Ishikawa (cell line): ENCODE results near the gene CR1.

ENCODE experiments used
- CREB1 ChIP-seq: IDR thresholded peaks from 2 replicates; pipeline ENCODE4 v1.6.1; 2012; ENCODE audit warnings: low read depth
- EP300 ChIP-seq: IDR thresholded peaks from 2 replicates; pipeline ENCODE4 v1.6.1; 2012; ENCODE audit warnings: borderline replicate concordance
- FOXM1 ChIP-seq: IDR thresholded peaks from 2 replicates; pipeline ENCODE4 v1.6.1; 2012; ENCODE audit warnings: low read depth, borderline replicate concordance
- NFIC ChIP-seq: IDR thresholded peaks from 2 replicates; pipeline ENCODE4 v1.6.1; 2012
- RAD21 ChIP-seq: IDR thresholded peaks from 2 replicates; pipeline ENCODE4 v1.6.1; 2012; ENCODE audit warnings: low read depth
- TAF1 ChIP-seq: IDR thresholded peaks from 2 replicates; pipeline ENCODE4 v1.6.1; 2012; ENCODE audit warnings: low read depth, mild to moderate bottlenecking
- TCF12 ChIP-seq: IDR thresholded peaks from 2 replicates; pipeline ENCODE4 v1.6.1; 2012; ENCODE audit warnings: low read depth
- TEAD4 ChIP-seq: IDR thresholded peaks from 2 replicates; pipeline ENCODE4 v1.6.1; 2012
- YY1 ChIP-seq: IDR thresholded peaks from 2 replicates; pipeline ENCODE4 v1.6.1; 2012; ENCODE audit warnings: low read depth
- TF ChIP-seq, protein P1 (sequence below): IDR thresholded peaks from 2 replicates; pipeline ENCODE4 v1.6.1; 2012; ENCODE audit warnings: low read depth, mild to moderate bottlenecking
- TF ChIP-seq, protein P2 (sequence below): IDR thresholded peaks from 2 replicates; pipeline ENCODE4 v1.6.1; 2012

DNA sequence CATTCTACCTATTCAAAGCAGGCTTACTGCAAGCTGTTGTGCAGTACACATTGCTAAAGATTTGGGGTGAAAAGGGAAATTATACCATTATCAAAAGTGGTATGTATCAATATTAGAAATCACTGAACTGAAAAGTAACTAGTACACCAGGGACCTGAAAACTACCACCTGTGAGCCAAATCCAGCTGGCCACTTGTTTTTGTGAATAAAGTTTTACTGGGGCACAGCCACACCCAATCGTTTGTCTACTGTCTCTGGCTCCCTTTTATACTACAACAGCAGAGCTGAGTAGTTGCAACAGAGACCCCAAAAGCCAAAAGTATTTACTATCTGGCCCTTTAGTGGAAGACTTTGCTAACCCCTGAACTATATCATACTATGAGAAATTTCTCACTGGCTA, 135.2 kb downstream of the CR1 start:
- no peak for TF ChIP-seq FOXM1
- TF ChIP-seq TEAD4 = no peak
- TF ChIP-seq YY1 = no peak
- TF ChIP-seq, protein P1, sequence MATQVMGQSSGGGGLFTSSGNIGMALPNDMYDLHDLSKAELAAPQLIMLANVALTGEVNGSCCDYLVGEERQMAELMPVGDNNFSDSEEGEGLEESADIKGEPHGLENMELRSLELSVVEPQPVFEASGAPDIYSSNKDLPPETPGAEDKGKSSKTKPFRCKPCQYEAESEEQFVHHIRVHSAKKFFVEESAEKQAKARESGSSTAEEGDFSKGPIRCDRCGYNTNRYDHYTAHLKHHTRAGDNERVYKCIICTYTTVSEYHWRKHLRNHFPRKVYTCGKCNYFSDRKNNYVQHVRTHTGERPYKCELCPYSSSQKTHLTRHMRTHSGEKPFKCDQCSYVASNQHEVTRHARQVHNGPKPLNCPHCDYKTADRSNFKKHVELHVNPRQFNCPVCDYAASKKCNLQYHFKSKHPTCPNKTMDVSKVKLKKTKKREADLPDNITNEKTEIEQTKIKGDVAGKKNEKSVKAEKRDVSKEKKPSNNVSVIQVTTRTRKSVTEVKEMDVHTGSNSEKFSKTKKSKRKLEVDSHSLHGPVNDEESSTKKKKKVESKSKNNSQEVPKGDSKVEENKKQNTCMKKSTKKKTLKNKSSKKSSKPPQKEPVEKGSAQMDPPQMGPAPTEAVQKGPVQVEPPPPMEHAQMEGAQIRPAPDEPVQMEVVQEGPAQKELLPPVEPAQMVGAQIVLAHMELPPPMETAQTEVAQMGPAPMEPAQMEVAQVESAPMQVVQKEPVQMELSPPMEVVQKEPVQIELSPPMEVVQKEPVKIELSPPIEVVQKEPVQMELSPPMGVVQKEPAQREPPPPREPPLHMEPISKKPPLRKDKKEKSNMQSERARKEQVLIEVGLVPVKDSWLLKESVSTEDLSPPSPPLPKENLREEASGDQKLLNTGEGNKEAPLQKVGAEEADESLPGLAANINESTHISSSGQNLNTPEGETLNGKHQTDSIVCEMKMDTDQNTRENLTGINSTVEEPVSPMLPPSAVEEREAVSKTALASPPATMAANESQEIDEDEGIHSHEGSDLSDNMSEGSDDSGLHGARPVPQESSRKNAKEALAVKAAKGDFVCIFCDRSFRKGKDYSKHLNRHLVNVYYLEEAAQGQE = no peak
- TF ChIP-seq RAD21 = no peak
- TF ChIP-seq TCF12 = no peak
- TF ChIP-seq EP300 = no peak
- TF ChIP-seq CREB1 = no peak
- TF ChIP-seq, protein P2, sequence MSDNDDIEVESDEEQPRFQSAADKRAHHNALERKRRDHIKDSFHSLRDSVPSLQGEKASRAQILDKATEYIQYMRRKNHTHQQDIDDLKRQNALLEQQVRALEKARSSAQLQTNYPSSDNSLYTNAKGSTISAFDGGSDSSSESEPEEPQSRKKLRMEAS = no peak
- no peak for TF ChIP-seq NFIC
- no peak for TF ChIP-seq TAF1
